Fibroblast of skin of left quadriceps (primary cell): ENCODE measurements around the gene ARPC1A.
"Not testable (repeated sequence)": the region's sequence is repeated elsewhere in the genome, so short reads cannot be mapped to it uniquely, and the experiment has no call there.

ENCODE experiments used
- DNase-seq, 2 experiments: peaks; one replicate each; pipeline ENCODE4 v3.0.0-alpha.2; 2013; ENCODE audit warnings: low read depth in 2 of 2

ARPC1A gene

DNA sequence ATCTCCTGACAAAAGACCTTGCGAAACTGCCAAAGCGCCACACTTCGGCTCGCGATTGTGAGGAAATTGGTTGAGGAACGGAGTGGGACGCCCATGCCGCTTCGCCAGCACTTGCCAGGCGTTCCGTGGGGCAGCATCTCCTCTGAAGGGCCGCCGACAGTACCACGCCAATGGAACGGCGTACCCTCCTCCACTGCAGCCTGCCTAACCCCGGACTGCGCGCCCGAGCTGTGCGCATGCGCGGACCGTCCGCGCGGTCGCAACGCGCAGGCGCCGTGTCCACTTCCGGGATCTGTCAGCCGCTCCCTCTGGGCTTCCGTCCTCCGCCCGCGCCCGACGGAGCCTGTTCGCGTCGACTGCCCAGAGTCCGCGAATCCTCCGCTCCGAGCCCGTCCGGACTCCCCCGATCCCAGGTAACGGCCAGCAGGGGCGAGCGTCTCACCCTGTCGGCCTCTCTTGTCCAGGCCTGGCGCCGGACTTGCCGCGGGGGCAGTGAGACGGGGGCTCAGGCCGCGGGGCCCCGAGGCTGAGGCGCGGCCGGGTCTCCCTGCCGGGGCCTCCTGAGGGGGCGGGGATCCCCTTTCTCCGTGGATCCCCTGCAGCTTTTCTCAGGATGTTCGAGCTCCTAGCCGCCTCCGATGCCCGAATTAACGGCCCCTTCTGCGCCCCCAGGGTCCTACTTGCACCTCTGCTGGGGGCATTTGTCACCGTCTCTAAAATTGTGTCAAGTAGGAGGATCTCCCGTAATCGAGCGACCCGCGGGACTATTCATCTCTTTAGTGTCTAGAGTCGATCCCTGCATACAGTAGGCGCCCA, at the start of gene ARPC1A:
ARPC1A (plus strand) TSS at position 307 of the 816 bp plus-strand sequence. CDS start 7,456 bp downstream, outside the sequence.
- DNase-seq: peak; percentile 79 to 83

DNA sequence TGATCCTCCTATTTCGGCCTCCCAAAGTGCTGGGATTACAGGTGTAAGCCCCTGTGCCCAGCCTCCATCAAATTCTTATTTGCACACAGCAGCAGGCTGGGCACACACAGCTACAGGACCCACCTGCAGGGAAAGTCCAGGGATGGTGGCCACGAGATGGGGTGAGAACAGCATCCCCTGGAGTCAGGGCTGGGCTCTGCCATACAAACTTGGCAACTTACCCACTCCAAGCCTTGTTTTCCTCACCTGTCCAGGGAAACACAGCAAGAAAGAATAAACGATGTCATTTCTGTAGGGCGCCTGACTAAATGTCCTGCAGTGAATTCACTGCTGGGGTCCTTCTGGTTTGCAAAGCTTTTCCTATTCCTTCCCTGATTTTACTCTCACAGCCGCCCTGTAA, 47.5 kb upstream of the ARPC1A start:
- no peak for DNase-seq

DNA sequence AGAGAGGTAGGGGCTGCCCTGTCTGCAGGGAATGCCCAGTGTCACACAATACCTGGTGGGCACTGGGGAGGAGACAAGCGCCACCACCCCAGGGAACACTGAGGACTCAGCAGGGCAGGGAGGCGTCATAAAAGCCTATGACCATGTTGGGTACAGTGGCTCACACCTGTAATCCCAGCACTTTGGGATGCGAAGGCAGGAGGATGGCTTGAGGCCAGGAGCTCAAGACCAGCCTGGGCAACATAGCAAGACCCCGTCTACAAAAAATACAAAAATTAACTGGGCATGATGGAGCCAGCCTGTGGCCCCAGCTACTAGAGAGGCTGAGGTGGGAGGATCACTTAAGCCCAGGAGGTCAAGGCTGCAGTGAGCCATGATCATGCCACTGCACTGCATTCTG, 41.5 kb upstream of the ARPC1A start:
- not testable (repeated sequence) for DNase-seq

DNA sequence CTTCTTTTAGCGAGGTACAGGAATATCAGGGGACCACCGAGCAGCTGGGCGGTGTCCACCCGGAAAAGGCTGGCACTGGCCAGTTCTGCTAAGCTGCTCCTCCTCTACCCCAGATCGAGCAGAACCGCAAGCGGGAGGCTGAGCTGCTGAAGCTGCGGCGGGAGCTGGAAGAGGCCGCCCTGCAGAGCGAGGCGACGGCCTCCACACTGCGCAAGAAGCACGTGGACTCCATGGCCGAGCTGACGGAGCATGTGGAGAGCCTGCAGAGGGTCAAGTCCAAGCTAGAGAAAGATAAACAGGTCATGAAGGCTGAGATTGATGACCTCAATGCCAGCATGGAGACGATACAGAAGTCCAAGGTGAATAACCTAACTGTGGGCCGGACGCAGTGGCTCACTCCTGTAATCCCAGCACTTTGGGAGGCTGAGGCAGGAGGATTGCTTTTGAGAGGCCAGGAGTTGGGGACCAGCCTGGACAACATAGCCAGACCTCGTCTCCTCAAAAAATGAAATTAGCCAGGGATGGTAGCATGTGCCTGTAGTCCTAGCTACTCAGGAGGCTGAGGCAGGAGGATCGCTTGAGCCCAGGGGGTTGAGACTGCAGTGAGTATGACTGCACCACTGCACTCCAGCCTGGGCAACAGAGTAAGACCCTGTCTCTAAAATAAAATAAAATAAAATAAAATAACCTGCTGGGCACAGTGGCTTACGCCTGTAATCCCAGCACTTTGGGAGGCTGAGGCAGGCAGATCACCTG, 37.7 kb upstream of the ARPC1A start:
- DNase-seq: no peak

DNA sequence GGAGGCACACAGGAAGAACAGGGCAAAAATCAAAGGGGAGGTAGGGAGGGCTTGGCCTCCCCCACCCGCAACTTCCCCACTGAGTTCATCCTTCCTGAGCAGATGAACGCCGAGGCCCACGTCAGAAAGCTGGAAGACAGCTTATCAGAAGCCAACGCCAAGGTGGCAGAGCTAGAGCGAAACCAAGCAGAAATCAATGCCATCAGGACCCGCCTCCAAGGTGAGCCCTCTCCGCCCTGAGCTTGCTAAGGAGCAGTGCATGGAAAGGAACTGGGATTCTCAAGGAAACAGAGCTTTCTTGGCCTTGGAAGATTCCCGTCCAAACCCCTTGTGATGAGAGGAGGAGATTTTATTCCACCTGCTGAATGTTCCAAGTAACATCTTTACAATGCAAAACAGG, 36.5 kb upstream of the ARPC1A start:
- no peak for DNase-seq

DNA sequence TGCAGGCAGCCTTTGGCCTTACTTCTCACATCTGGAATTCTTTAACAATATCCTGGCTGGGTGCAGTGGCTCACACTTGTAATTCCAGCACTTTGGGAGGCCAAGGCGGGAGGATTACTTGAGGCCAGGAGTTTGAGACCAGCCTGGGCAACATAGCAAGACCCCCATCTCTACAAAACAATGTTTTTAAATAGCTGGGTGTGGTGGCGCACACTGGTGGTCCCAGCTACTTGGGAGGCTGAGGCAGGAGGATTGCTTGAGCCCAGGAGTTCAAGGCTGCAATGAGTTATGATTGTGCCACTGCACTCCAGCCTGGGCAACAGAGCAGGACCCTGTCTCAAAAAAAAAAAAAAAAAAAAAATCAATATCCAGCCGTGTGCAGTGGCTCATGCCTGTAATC, 35.5 kb upstream of the ARPC1A start:
- DNase-seq: not testable (repeated sequence)

DNA sequence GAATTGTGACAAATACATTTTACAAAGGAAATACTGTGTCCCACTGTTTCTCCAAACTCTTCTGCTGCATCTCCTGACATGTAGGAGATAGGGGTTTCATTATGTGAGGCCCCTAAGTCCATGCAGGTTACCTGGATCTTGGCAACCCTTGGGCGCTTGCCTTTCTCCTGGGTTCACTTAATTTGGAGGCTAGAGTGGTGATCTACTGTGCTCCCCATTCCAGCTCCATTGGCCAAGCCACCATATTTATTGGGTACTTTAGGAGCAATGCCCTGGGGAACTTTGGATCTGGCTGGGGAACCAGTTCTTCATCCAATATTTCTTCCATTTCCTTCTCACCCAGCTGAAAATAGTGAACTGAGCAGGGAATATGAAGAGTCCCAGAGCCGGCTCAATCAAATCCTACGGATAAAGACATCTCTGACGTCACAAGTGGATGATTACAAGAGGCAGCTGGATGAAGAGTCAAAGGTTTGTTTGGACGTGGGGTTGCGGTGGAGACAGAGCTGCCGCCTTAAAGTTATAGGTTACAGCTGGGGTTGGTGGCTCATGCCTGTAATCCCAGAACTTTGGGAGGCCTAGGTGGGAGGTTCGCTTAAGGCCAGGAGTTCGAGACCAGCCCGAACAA, 34.6 kb upstream of the ARPC1A start:
- DNase-seq: no peak

DNA sequence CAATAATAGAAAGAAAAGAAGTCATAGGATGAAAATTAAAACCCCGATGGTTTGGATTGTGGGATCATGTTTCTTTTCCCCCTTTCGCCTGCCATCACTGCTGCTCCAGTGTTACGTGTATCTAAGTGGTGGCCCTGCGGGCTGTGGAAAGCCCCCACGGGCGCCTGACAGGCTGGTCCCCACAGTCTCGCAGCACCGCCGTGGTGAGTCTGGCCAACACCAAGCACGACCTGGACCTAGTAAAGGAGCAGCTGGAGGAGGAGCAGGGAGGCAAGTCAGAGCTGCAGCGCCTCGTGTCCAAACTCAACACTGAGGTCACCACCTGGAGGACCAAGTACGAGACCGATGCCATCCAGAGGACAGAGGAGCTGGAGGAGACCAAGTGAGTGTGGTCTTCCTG, 33.6 kb upstream of the ARPC1A start:
- no peak for DNase-seq

DNA sequence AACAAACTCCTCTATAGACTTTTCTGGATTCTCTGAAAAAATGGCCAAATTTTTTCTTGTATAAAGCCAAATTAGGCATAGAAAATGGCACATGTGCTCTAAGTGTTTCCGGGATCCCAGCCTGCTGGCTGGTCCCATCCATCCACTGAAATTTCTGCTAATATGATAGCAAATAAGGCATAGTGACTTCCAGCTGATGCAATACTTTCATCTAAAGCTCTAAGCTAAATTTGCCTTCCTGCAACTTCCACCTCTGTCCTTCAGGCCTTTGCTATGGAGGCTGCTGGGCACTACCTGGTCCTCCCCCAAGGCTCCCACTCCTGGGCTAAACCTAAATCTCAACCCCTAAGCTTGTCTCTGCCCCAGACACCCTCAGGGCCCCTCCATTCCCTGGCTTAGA, 32.5 kb upstream of the ARPC1A start:
- DNase-seq: no peak

DNA sequence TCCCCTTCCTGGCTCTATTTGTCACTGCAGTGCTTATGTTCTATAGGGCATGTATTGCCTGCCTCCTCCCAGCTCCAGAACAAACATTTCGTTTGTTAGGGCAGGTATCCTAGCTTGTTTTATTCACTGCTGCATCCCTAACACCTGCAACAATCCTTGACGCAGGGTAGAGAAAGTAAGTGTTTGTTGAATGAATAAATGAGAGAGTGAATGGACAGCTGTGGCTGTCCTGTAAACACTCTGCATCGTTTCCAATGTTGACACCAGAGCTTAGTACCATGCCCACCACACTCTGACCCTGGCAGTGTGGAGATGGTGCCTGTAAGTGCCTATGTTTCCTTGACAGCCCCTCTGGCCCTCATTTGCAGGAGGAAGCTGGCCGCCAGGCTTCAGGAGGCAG, 32.0 kb upstream of the ARPC1A start:
- DNase-seq: no peak

DNA sequence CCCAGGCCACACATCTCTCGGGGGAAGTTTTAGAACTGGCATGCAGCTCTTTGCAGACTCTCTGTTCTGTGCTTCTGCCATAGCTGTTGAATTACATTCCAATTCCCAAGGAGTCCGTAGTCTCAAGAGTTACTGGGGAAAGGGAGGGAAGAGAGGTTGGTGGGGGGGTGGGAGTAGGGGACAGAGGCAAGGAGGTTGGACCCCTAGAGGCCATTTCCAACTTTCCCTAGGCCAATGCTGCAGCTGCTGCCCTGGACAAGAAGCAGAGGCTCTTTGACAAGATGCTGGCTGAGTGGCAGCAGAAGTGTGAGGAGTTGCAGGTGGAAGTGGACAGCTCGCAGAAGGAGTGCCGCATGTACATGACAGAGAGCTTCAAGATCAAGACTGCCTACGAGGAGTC, 29.2 kb upstream of the ARPC1A start:
- DNase-seq: no peak

DNA sequence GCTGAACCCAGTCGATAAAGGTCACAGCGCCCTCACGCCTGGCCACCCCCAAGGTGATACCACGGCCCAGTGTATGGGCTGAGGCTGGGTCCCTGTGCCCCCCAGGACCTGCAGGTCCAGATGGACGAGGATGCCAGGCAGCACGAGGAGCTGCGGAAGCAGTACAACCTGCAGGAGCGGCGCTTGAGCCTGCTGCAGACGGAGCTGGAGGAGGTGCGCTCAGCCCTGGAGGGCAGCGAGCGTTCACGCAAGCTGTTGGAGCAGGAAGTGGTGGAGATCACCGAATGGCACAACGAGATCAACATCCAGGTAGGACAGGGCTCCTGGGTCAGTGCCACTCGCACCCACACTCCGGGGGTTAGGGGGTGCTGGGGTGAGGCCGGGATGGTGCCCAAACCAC, 24.2 kb upstream of the ARPC1A start:
- no peak for DNase-seq

DNA sequence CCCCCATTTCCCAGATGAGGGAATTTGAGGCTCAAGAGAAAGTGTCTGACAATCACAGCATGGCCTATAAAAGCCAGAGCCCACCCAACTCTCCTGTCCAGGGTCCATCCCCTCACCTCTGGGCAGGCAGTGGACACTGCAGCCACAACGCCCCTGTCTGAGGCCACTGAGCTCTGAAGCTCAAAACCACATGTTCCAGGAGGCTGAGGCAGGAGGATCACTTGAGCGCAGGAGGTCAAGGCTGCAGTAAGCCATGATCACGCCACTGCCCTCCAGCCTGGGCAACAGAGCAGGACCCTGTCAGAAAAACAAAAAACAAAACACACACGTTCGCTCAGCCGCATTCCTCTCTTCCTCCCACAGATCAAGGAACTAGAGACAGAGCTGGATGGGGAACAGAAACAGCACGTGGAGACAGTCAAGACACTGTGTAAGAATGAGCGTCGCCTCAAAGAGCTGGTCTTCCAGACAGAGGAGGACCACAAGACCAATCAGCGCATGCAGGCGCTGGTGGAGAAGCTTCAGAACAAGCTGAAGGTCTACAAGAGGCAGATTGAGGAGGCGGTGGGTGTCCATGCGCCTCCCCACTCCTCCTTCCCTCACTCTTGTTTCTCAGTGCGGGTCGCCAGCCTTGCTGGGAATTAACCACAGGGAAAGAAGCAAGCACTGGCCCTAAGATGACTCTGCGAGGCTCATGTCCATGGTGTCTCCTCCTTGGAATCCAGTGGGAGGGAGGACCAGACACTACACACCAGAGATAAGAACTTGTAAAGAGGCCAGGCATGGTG, 20.0 kb upstream of the ARPC1A start:
- no peak for DNase-seq

DNA sequence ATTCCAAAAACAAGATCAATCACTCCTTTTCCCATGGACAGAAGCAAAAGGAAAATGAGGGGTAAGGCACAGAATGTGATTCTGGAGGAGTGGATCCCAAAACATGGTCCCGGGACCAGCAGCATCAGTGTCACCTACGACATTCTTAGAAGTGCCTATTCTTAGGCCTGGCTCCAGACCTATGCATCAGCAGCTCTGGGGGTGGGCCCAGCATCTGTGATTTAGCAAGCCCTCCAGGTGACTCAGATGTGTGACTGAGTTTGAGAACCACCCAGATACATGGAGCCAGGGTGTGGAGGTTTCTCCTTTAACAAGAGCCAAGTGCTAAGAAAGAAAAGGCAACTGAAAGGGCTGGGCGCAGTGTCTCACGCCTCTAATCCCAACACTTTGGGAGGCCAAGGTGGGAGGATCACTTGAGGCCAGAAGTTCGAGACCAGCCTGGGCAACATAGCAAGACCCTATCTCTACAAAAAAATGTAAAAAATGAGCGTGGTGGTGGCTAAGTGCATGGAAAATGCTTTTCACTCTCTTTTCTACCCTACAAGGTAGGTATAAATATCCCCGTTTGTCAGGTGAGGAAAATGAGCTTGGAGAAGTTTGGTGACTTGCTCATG, 17.1 kb upstream of the ARPC1A start:
- DNase-seq: no peak

DNA sequence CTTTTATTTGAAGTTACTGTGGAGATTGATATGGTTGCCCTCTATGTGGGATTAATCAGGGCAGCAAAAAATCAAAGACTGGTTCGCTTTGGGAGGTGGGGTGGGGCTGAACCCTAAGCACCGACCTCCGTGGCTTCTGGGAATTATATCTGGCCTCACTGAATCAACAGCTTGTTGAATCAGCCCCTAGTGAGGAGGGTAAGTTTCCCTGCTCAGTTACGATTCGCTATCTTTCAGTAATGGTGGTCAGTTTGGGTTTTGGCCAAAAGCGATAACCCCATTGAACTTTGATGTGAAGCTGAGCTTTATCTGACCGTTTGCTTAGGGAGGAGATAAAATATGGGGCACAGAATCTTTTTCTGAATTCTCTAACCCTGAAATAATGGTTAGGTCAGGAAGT, 16.6 kb upstream of the ARPC1A start:
- no peak for DNase-seq

DNA sequence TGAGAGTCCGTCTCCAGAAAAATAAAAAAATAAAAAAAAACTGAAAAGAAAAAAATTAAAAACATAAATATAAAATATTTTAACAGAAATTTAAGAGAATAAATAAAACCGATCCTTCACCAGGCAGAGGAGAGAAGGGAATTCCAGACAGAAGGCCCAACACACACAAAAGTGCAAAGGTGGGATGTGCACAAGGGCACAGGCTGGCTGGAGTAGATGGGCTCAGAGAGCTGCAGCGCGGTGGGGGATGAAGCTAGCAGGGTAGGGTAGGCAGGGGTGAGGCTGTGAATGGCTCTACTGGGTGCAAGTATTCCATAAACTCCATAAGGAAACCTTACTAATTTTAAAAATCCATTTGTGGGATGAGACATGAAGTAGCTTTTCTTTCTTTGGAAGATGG, 15.7 kb upstream of the ARPC1A start:
- DNase-seq: no peak

DNA sequence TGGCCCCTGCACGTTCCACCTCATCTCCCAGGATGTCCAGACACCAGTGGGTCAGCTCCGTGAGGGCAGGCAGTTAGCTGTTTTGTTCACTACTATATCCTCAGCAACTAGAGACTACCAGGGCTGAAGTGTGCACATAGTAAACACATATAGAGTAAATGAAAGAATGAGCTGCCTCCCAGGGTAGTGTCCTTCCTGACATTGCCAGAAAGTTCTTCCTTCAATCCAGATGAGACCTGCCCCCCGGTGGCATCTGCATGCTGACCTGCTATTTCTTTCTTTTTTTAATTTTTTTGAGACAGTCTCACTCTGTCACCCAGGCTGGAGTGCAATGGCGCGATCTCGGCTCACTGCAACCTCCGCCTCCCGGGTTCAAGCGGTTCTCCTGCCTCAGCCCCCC, 14.0 kb upstream of the ARPC1A start:
- DNase-seq: no peak

DNA sequence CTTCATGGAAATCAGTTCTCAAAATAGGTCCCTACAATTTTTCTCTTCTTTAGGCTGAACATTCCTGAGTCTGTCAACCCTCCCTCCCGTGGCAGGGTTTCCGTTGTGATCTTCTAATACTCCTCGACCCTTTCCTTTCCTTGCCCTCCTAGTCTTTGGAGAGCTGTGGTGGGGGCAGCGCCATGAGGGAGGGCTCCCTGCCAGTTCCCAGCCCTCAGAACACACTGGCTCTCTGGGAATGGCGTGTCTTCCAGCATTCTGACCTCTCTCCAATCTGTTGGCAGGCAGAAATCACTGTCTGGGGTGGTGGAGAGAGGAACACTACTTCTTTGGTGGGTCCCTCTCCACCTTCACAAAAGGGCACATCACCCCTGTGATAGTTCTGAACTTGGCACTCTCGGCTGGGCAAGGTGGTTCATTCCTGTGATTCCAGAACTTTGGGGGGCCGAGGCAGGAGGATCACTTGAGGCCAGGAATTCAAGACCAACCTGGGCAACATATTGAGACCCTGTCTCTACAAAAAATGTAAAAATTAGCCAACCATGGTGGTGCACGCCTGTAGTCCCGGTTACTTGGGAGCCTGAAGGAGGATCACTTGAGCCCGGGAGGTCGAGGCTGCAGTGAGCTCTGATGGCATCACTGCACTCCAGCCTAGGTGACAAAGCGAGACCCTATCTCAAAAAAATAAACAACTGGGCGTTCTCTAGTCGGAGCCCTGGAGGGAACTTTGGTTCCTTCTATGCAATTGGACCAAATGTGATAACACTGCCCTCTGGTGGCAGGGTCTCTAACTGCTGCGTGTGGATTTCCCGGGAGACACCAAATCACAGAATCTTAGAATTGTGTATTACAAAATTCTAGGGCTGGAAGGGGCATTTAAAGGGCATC, 13.1 kb upstream of the ARPC1A start:
- DNase-seq: peak in 1 of 2 experiments; percentile 23

DNA sequence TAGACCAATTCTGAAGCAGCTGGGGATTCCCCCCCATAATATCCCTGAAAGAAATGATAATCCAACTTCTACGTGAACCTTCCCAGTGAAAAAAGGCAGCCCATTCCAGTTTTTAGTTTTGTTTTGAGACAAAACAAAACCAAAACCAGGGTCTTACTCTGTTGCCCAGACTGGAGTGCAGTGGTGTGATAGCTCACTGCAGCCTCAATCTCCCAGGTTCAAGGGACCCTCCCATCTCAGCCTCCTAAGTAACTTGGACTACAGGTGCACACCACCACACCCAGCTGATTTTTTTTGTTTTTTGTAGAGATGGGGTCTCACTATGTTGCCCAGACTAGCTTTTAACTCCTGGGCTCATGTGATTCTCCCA, 12.5 kb upstream of the ARPC1A start:
- no peak for DNase-seq

DNA sequence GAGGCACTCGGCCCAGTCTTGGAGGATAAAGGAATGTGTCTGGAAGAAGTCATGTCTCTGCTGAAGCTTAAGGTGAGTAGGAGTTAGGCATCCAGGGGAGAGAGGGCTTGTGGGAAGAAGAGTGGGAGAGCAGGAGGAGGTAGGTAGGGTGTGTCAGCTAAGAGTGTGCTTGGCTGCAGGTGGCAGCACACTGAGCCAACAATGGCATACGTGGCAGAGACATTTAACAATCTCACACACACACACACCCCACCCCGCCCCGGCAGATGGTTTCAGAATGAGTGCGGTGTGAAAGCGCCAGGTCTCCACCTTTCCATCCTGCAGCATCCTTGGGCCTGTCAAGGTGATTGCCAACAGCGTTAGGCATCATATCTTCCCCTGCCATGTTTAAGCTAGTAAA, 11.2 kb upstream of the ARPC1A start:
- DNase-seq: no peak

DNA sequence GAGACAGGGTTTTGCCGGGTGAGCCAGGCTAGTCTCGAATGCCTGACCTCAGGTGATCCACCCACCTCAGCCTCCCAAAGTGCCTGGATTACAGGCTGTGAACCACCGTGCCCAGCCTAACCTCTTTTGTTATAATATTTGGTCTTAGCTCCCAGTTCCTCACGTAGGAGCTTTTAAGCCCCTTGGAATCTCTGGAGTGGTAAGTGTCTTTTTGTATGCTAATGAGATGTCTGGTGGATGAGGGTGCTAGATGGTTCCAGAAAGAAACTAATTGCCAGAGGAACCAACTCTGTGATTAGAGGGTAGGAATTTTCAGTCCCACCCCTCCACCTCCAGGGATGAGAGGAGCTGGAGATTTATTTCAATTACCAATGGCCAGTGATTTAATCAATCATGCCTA, 5.3 kb upstream of the ARPC1A start:
- no peak for DNase-seq
